Activated naive CD4-positive, alpha-beta T cell treated with anti-CD3 and anti-CD28 coated beads, Interleukin-2, amount 50 U/mL, for 16 hours (primary cell): ENCODE data around the gene KIRREL1.

ENCODE experiments used
- DNase-seq: peaks from one replicate; pipeline ENCODE4 v3.0.0-alpha.2; 2020

KIRREL1 gene

DNA sequence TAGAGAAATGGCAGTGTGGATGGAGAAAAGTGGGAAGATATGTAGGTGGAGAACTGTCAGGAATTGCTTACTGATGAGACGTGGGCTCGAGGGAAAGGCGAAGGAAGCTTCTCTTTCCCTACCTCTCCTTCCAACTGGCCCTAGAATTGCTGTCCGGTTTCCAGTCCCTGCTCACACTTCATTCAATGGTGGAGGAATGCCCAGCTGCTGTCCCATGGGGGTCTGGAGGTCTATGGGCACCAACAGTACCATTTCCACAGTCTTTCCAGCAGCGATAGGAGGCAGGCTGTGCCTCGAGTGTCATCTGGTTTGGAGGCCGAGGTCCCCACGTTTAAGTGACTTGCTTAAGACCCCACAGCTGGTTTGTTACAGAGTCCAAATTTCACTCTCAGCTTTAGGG, 155.7 kb downstream of the KIRREL1 start:
- DNase-seq = no peak
